Activated CD4-positive, alpha-beta T cell treated with anti-CD3 and anti-CD28 coated beads for 1 hour (primary cell): ENCODE results near the gene GALNT5.
A peak's percentile ranks its signal among the peaks of the same experiment; 100 is the strongest.

ENCODE experiments used
- DNase-seq: peaks from one replicate; pipeline ENCODE4 v3.0.0-alpha.2; 2020

Gene GALNT5

GRCh38 chr2:157296958-157297357 is 39.5 kb downstream of the GALNT5 start:
- no peak for DNase-seq

- DNase-seq: no peak
These were observed 43.8 kb downstream of the GALNT5 start for GRCh38 chr2:157301307-157301706.

- DNase-seq: no peak
These were observed 45.1 kb downstream of the GALNT5 start for GRCh38 chr2:157302492-157303099.

- no peak for DNase-seq
These were observed 46.1 kb downstream of the GALNT5 start for GRCh38 chr2:157303612-157304011.

- DNase-seq: no peak
These were observed 47.6 kb downstream of the GALNT5 start for GRCh38 chr2:157304811-157305722.

- DNase-seq: no peak
These were observed 48.2 kb downstream of the GALNT5 start for GRCh38 chr2:157305723-157306110.

- DNase-seq: no peak
These were observed 49.5 kb downstream of the GALNT5 start for GRCh38 chr2:157307021-157307420.

- DNase-seq: no peak
These were observed 52.4 kb downstream of the GALNT5 start for GRCh38 chr2:157309878-157310277.

GRCh38 chr2:157311706-157312105 is 54.2 kb downstream of the GALNT5 start:
- no peak for DNase-seq

GRCh38 chr2:157312866-157313486 is 55.5 kb downstream of the GALNT5 start:
- DNase-seq: no peak

- no peak for DNase-seq
These were observed 58.4 kb downstream of the GALNT5 start for GRCh38 chr2:157315901-157316300.

- DNase-seq: no peak
These were observed 61.4 kb downstream of the GALNT5 start for GRCh38 chr2:157318884-157319283.

- DNase-seq: no peak
These were observed 62.3 kb downstream of the GALNT5 start for GRCh38 chr2:157319795-157320194.

- no peak for DNase-seq
These were observed 62.9 kb downstream of the GALNT5 start for GRCh38 chr2:157320409-157320808.

- DNase-seq: no peak
These were observed 64.0 kb downstream of the GALNT5 start for GRCh38 chr2:157321466-157321865.

- no peak for DNase-seq
These were observed 64.9 kb downstream of the GALNT5 start for GRCh38 chr2:157322432-157322831.

GRCh38 chr2:157324331-157324843 is 66.9 kb downstream of the GALNT5 start:
- DNase-seq: no peak

GRCh38 chr2:157325786-157326185 is 68.3 kb downstream of the GALNT5 start, which contains the start of gene ERMN:
ERMN (minus strand) TSS chr2:157325824; CDS start chr2:157325642, 182 bp downstream.
- DNase-seq: no peak

- no peak for DNase-seq
These were observed 69.2 kb downstream of the GALNT5 start for GRCh38 chr2:157326698-157327097.

- no peak for DNase-seq
These were observed 69.7 kb downstream of the GALNT5 start for GRCh38 chr2:157327200-157327599.

- peak; percentile 79 for DNase-seq
These were observed 70.4 kb downstream of the GALNT5 start for GRCh38 chr2:157327621-157328500.

GRCh38 chr2:157329524-157329923 is 72.0 kb downstream of the GALNT5 start:
- no peak for DNase-seq
